GM12891 (cell line): Measurements from ENCODE around the gene CMSS1.

Experiments
- POLR2A ChIP-seq: IDR thresholded peaks from 2 replicates; pipeline ENCODE4 v1.6.1; 2011; ENCODE audit warnings: low read depth, low read length, control low read depth
- POLR2AphosphoS5 ChIP-seq: IDR thresholded peaks from 2 replicates; pipeline ENCODE4 v1.6.1; 2011; ENCODE audit warnings: low read depth, low read length, control low read depth
- TAF1 ChIP-seq: IDR thresholded peaks from 2 replicates; pipeline ENCODE4 v1.6.1; 2011; ENCODE audit warnings: low read depth, low read length, control low read depth

- TF ChIP-seq TAF1 (no peak), POLR2AphosphoS5 (no peak), POLR2A (no peak)
These were observed 228.0 kb downstream of the CMSS1 start for GRCh38 chr3:100045696-100046095.
